Testis (tissue), 3 donors: ENCODE data around the gene C21orf58. TPM values are rescaled to one million over a fixed set of nuclear protein-coding genes. Genes with fewer than 3 reads are reported as not detected.

Experiments used
- DNase-seq: peaks from one replicate; pipeline ENCODE4 v3.0.0-alpha.2; 2019
- H3K27ac ChIP-seq, 2 donors: fragments of 200-600 bp; sonication (generic); one replicate each; pipeline ENCODE4 v1.5.1; 2019
- H3K27me3 ChIP-seq: fragments of 200-600 bp; sonication (generic); one replicate; pipeline ENCODE4 v1.5.1; 2019
- H3K36me3 ChIP-seq: fragments of 200-600 bp; sonication (generic); one replicate; pipeline ENCODE4 v1.5.1; 2017; ENCODE audit warnings: low read depth; ENCODE audit errors: missing control alignments
- H3K4me1 ChIP-seq: fragments of 200-600 bp; sonication (generic); one replicate; pipeline ENCODE4 v1.5.1; 2019
- H3K4me3 ChIP-seq, 2 donors: fragments of 200-600 bp; sonication (generic); one replicate each; pipeline ENCODE4 v1.5.1; 2017 to 2019
- H3K9me3 ChIP-seq: fragments of 200-600 bp; sonication (generic); one replicate; pipeline ENCODE4 v1.5.1; 2017
- CTCF ChIP-seq, 3 experiments: fragments of 450-650 bp in 2 of 3; fragments of 200-600 bp in 1 of 3; sonication (generic) in 1 of 3; IDR thresholded peaks; one replicate each; pipeline ENCODE4 v1.5.1; 2016 to 2019; ENCODE audit warnings: antibody characterized with exemption in 3 of 3, mild to moderate bottlenecking in 2 of 3, moderate library complexity in 1 of 3
- POLR2A ChIP-seq: fragments of 450-650 bp; IDR thresholded peaks from one replicate; pipeline ENCODE4 v1.6.1; 2017; ENCODE audit warnings: antibody characterized with exemption, mild to moderate bottlenecking, moderate library complexity
- WGBS, 2 donors: methylation state at CpG; one replicate each; pipeline ENCODE4 v1.1.5; 2018; 5-methylcytosine and 5-hydroxymethylcytosine counted together
- intact Hi-C: fragments of 100-400 bp; cut with DNase I; formaldehyde crosslinking; loops from one replicate; pipeline ENCODE4 v1.15.1; 2023; ENCODE audit warnings: low total_unique reads
- polyA plus RNA-seq: library from polyadenylated mRNA; stranded (reverse); fragments of 350-450 nt; fragmentation: Illumina TruSeq; extraction: RNeasy Lipid Tissue Mini Kit (QIAGEN cat#74804); gene quantifications from one replicate; pipeline ENCODE4 v1.2.3, GENCODE V29; 2014; ENCODE audit warnings: low read depth, low replicate concordance; ENCODE audit not compliant: insufficient read depth
- total RNA-seq, 2 donors: library from RNA; depleted of rRNA; stranded (reverse); fragments of >200 nt; gene quantifications; one replicate each; pipeline ENCODE4 v1.2.3, GENCODE V29; 2016

The C21orf58 gene
- total and polyA plus RNA-seq, 3 donors from 2014 or later: 13.6 to 21.6 (median 13.7) TPM

DNA sequence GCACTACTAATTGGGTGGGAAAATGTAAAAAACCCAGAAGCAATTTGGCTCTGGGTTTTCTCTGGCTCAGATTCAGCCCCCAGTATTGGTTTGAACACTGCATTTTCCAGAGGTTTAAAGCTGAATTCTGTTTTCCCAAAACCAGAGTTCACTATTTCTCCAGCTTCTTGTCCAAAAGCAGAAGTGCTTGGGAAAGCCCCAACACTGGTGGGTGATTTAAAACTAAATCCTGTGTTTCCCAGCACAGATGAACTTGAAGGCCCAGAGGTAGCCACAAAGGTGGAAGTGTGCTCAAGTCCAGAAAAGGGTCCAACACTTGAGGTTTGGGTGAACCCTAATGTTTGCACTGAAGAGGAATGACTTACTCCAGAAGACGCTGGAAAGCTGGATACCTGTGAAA lies 38.9 kb downstream of the C21orf58 start:
- Histone ChIP-seq H3K9me3 (no peaks in the 10 kb centered on the region), H3K27me3 (no peaks in the 10 kb centered on the region), H3K4me3 (no peak overlapping the region), H3K27ac (peak overlapping the region in 1 of 2 donors; percentile 95), H3K36me3 (no peaks in the 10 kb centered on the region), H3K4me1 (peaks cover 19% of the 10 kb centered on the region)
- TF ChIP-seq POLR2A (no peak), CTCF (IDR thresholded peaks at IDR 0.05) (no peak)
- intact Hi-C loops: no loop called here
- no peak for DNase-seq
- 64 to 75% methylated on average over 1 of the region's 1 CpG for WGBS, 2 donors

- WGBS, 2 donors: 53 to 83% methylated on average over 15 of the region's 15 CpGs
- H3K4me1 ChIP-seq: peaks cover 19% of the 10 kb centered on the region
- TF ChIP-seq CTCF (IDR thresholded peaks at IDR 0.05) (no peak), POLR2A (no peak)
- H3K36me3 ChIP-seq: no peaks in the 10 kb centered on the region
- DNase-seq: no peak
- H3K27me3 ChIP-seq: no peaks in the 10 kb centered on the region
- H3K4me3 ChIP-seq: no peak overlapping the region
- H3K9me3 ChIP-seq: no peaks in the 10 kb centered on the region
- intact Hi-C loops: no loop called here
- no peak overlapping the region for H3K27ac ChIP-seq
These were observed 39.5 kb downstream of the C21orf58 start for GRCh38 chr21:46284077-46284644.

- no peak for DNase-seq
- 93 to 94% methylated on average over 11 of the region's 11 CpGs for WGBS, 2 donors
- no peaks in the 10 kb centered on the region for H3K36me3 ChIP-seq
- intact Hi-C loops: no loop called here
- H3K4me1 ChIP-seq: no peaks in the 10 kb centered on the region
- H3K9me3 ChIP-seq: no peaks in the 10 kb centered on the region
- no peak overlapping the region for H3K27ac ChIP-seq
- H3K27me3 ChIP-seq: no peaks in the 10 kb centered on the region
- H3K4me3 ChIP-seq: no peak overlapping the region
- no peak for TF ChIP-seq POLR2A
- TF ChIP-seq CTCF (IDR thresholded peaks at IDR 0.05): no peak
These were observed 48.8 kb downstream of the C21orf58 start for GRCh38 chr21:46274797-46275390.

GRCh38 chr21:46273341-46273740 lies 50.3 kb downstream of the C21orf58 start:
- no peak overlapping the region for H3K27ac ChIP-seq
- no peak for DNase-seq
- TF ChIP-seq CTCF (IDR thresholded peaks at IDR 0.05): no peak
- TF ChIP-seq POLR2A: no peak
- H3K36me3 ChIP-seq: peaks cover 1% of the 10 kb centered on the region
- no peak overlapping the region for H3K4me3 ChIP-seq
- no peaks in the 10 kb centered on the region for H3K4me1 ChIP-seq
- WGBS, 2 donors: 95 to 97% methylated on average over 14 of the region's 14 CpGs
- intact Hi-C loops: no loop called here
- H3K9me3 ChIP-seq: no peaks in the 10 kb centered on the region
- H3K27me3 ChIP-seq: no peaks in the 10 kb centered on the region

- Histone ChIP-seq H3K4me3 (no peak overlapping the region), H3K4me1 (no peaks in the 10 kb centered on the region), H3K27ac (no peak overlapping the region), H3K9me3 (no peaks in the 10 kb centered on the region), H3K27me3 (no peaks in the 10 kb centered on the region), H3K36me3 (peaks cover 4% of the 10 kb centered on the region)
- WGBS, 2 donors: 91 to 97% methylated on average over 4 to 10 of the region's 10 CpGs
- intact Hi-C loops: no loop called here
- DNase-seq: no peak
- no peak for TF ChIP-seq CTCF (IDR thresholded peaks at IDR 0.05)
- TF ChIP-seq POLR2A: no peak
These were observed 54.2 kb downstream of the C21orf58 start for GRCh38 chr21:46269466-46269865.
